Coronary artery (tissue), 2 donors: ENCODE measurements around the gene SLC7A14.

Experiments
- DNase-seq: peaks from one replicate; pipeline ENCODE4 v3.0.0-alpha.2; 2017; ENCODE audit warnings: low spot score
- H3K27ac ChIP-seq, 2 donors: fragments of 200-600 bp; sonication (generic); one replicate each; pipeline ENCODE4 v1.5.1; 2016 to 2019
- H3K4me3 ChIP-seq: fragments of 200-600 bp; sonication (generic); 2 replicates; pipeline ENCODE4 v1.5.1; 2016; ENCODE audit warnings: mild to moderate bottlenecking, moderate library complexity
- TF ChIP-seq, protein P1 (sequence below): fragments of 200-600 bp; sonication (generic); IDR thresholded peaks from one replicate; pipeline ENCODE4 v1.5.1; 2019; ENCODE audit warnings: antibody characterized with exemption

Gene SLC7A14

DNA sequence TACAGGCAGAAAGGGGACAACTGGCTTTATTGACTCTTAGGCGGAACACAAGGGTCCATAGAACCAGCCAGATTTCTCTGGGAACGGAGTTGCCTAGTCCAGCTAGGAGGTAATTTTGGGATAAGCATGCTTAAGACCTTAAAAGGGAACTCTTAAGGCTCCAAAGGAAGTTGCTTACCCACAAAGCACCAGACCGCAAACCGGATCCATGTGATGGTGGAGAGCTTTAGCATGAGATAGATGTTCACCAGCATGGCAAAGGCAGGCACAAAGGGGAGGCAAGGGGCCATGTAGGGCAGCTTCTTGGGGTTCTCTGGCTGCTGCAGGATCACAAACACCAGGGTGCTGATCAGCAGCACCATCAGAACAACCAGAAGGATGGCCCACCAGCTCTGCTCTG is 105.8 kb downstream of the SLC7A14 start:
- no peak overlapping the region for H3K27ac ChIP-seq
- H3K4me3 ChIP-seq = no peak overlapping the region
- TF ChIP-seq, protein P1, sequence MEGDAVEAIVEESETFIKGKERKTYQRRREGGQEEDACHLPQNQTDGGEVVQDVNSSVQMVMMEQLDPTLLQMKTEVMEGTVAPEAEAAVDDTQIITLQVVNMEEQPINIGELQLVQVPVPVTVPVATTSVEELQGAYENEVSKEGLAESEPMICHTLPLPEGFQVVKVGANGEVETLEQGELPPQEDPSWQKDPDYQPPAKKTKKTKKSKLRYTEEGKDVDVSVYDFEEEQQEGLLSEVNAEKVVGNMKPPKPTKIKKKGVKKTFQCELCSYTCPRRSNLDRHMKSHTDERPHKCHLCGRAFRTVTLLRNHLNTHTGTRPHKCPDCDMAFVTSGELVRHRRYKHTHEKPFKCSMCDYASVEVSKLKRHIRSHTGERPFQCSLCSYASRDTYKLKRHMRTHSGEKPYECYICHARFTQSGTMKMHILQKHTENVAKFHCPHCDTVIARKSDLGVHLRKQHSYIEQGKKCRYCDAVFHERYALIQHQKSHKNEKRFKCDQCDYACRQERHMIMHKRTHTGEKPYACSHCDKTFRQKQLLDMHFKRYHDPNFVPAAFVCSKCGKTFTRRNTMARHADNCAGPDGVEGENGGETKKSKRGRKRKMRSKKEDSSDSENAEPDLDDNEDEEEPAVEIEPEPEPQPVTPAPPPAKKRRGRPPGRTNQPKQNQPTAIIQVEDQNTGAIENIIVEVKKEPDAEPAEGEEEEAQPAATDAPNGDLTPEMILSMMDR = no peak
- DNase-seq = no peak

DNA sequence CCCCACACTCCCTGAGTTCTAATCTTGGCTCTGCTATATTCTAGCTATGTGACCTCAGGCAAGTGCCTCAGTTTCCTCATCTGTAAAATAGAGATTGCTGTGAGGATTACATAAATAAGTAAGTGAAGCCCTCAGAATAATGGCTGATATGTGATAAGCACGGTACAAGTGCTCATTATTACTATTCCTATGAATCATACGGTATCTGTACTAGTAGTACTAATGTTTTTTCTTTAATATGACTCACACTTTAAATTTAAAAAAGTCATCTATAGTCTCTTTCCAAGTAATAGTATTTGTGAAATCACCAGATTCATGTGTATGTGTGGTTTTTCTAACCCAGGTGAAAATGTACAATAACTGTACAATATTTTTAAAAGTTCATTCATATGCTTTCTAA is 108.5 kb downstream of the SLC7A14 start:
- Histone ChIP-seq H3K27ac (no peak overlapping the region), H3K4me3 (no peak overlapping the region)
- DNase-seq = no peak
- TF ChIP-seq, protein P1 = no peak

DNA sequence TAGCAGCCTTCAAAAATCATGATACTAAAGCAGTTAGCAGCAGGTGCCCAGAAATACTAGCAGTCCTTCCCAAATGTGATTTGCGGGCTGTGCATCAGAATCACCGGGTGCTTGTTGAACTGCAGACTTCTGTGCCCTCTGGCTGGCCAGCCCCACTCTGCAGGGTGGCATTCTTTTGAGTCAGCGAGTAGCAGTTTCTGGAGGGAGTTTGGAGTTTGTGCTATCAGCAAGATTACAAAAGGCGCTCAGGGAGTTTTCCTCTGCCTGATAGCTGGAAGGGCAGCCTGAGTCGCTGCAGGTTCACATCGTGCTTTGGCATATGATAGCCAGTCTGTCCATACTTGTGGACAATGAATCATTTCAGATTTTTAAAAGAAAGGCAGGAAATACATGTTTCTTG is 109.6 kb downstream of the SLC7A14 start:
- Histone ChIP-seq H3K27ac (no peak overlapping the region), H3K4me3 (no peak overlapping the region)
- no peak for DNase-seq
- TF ChIP-seq, protein P1 = no peak

DNA sequence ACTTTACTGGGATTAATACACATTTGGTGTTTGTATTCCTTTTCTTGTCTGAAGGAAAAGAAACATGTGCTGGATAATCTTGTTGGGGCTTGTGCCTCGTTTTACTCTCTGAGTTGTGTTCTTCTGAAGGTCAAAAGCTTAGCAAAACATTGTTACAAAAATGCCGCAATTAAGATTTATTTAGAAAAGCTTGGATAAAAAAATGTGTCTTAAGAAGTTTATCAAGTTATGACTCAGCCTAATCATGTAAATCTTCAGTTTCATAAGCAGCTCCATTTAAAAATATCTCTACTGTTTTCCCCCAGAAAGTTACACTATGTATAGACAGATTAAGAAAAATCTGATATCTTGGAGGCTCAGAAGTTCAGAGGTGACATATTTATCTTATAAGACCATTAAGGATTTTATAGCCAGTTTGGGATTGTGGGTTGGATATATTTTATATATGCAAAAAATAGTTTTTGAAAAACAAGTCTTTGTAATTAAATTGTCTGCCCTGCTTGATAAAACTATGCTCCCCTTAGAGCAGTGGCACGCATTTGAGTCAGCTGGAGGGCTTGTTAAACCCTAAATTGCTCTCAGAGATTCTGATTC is 110.7 kb downstream of the SLC7A14 start:
- Histone ChIP-seq H3K4me3 (no peak overlapping the region), H3K27ac (no peak overlapping the region)
- TF ChIP-seq, protein P1 = no peak
- no peak for DNase-seq

DNA sequence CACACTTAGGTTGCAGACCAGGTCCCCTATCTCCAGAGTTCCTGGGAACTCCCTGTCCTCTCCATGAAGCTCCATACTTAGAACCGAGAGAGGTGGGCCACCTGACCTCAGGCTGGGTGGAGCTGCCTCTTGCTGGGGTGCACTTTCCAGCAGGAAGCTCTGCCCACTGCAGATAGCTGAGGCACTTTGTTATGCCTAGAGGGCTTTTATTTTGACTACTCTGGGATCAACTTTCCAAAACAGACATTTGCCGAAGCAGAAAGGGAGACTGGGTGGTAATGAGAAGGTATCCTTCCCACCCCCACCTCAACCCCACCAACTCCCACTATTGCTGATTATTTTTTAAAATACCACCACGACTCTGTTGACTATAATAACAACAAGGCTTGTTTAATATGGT is 112.5 kb downstream of the SLC7A14 start:
- no peak for DNase-seq
- Histone ChIP-seq H3K4me3 (no peak overlapping the region), H3K27ac (no peak overlapping the region)
- TF ChIP-seq, protein P1 = no peak

DNA sequence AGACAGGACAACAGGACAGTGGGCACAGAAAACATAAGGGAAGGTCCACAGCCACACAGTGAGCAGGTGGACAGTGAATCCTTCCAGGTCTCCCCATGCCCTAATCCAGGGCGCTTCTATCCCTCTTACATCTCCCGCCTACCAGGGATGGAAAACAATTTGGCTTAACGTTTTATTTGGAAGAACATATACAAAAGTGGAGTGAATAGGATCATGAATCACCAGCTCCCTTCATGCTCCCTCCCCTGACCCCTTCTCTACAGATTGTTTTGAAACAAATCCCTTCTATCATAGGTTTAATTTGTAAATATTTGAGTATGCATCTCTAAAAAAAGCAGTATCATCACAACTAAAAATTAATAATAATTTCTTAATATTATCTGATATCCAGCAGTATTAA is 114.7 kb downstream of the SLC7A14 start:
- TF ChIP-seq, protein P1 = no peak
- no peak for DNase-seq
- Histone ChIP-seq H3K4me3 (no peak overlapping the region), H3K27ac (peak overlapping the region in 1 of 2 donors; percentile 37)
